Activated CD4-positive, alpha-beta T cell treated with anti-CD3 and anti-CD28 coated beads, Interleukin-2, amount 10 ng/mL, durations not matched to agents 24 days and 14 days (primary cell): ENCODE data around the gene WDFY1. TPM values are rescaled to one million over a fixed set of nuclear protein-coding genes. Genes with fewer than 3 reads are reported as not detected.

ENCODE experiments used
- DNase-seq: peaks from one replicate; pipeline ENCODE4 v3.0.0; 2022
- H3K27ac Mint-ChIP-seq: one replicate; pipeline ENCODE4 v1.8.0; 2022; ENCODE audit warnings: mild to moderate bottlenecking, mixed read lengths
- H3K27me3 Mint-ChIP-seq: one replicate; pipeline ENCODE4 v1.8.0; 2022; ENCODE audit warnings: mixed read lengths
- H3K36me3 Mint-ChIP-seq: one replicate; pipeline ENCODE4 v1.8.0; 2022; ENCODE audit warnings: low read depth, mild to moderate bottlenecking, mixed read lengths
- H3K4me1 Mint-ChIP-seq: one replicate; pipeline ENCODE4 v1.8.0; 2021; ENCODE audit warnings: mixed read lengths
- H3K4me3 Mint-ChIP-seq: one replicate; pipeline ENCODE4 v1.8.0; 2022; ENCODE audit warnings: mild to moderate bottlenecking, moderate library complexity, mixed read lengths
- H3K9me3 Mint-ChIP-seq: one replicate; pipeline ENCODE4 v1.8.0; 2021; ENCODE audit warnings: mixed read lengths
- intact Hi-C: fragments of 100-400 bp; cut with micrococcal nuclease; formaldehyde crosslinking; loops from one replicate; pipeline ENCODE4 v1.15.1; 2023
- total RNA-seq: library from RNA; stranded (reverse); gene quantifications from 2 replicates; pipeline ENCODE4 v1.2.3, GENCODE V29; 2022

The WDFY1 gene
- total RNA-seq, 1 donor from 2014 or later = 25.3 TPM

GRCh38 chr2:223932816-223933800 is 12.0 kb downstream of the WDFY1 start:
- intact Hi-C loops = no loop called here
- Mint-ChIP-seq H3K9me3 (no peaks in the 10 kb centered on the region), H3K27me3 (no peaks in the 10 kb centered on the region), H3K27ac (no peak overlapping the region), H3K36me3 (peaks cover 9% of the 10 kb centered on the region), H3K4me3 (no peak overlapping the region), H3K4me1 (peaks cover 64% of the 10 kb centered on the region)
- DNase-seq = no peak

- no peak for DNase-seq
- intact Hi-C loops = no loop called here
- Mint-ChIP-seq H3K4me3 (peak overlapping the region; percentile 47), H3K4me1 (peaks cover 50% of the 10 kb centered on the region), H3K27me3 (no peaks in the 10 kb centered on the region), H3K36me3 (peaks cover 19% of the 10 kb centered on the region), H3K27ac (peak overlapping the region; percentile 82), H3K9me3 (no peaks in the 10 kb centered on the region)
Measured at GRCh38 chr2:223930103-223930976, 14.8 kb downstream of the WDFY1 start.

GRCh38 chr2:223929571-223930102 is 15.5 kb downstream of the WDFY1 start:
- H3K4me3 Mint-ChIP-seq = peak overlapping the region; percentile 47
- no peaks in the 10 kb centered on the region for H3K27me3 Mint-ChIP-seq
- peaks cover 20% of the 10 kb centered on the region for H3K36me3 Mint-ChIP-seq
- peak; percentile 75 for DNase-seq
- H3K27ac Mint-ChIP-seq = peak overlapping the region; percentile 82
- H3K4me1 Mint-ChIP-seq = peaks cover 43% of the 10 kb centered on the region
- H3K9me3 Mint-ChIP-seq = no peaks in the 10 kb centered on the region
- intact Hi-C loops = loop anchor here (1.0 kb wide), 1 partner anchor 8 kb away; no protein-coding TSS in a partner anchor

DNA sequence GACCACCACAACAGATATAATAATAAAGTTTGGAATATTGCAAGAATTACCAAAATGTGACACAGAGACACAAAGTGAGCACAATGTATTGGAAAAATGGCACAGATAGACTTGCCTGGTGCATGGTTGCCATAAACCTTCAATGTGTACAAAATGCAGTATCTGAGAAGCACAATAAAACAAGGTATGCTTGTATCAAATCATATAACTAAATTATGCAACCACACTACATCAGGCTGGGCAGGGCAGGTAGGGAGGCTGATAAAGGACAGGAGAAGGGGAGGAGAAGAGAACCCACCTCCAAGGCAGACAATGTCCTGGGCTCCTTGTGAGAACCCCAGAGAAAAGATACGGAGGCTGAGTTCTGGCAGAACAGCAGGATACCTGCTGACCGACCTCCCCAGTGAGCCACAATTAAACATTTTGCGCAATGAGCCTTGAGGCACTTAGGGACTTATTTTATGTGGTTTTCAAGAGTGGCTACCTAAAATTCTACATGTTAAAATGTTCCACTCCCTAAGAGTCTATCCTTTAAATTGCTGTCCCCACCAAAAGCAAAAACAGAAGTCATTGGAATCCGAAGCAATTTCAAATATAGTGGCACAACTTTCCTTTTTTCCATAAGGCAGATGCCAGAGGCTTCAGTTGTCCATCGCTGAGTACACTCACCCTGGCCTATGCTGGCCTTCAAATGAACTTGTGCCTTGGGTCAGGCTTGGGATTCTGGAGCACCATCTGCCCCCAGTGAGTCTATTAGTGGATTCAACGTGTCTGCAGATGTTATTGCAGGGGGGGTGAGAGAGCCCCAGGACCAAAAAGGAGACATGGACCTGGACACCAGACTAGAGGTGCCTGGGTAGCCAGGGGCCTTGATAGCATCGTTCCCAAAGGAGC is 16.8 kb downstream of the WDFY1 start:
- DNase-seq = no peak
- no peaks in the 10 kb centered on the region for H3K9me3 Mint-ChIP-seq
- H3K27ac Mint-ChIP-seq = no peak overlapping the region
- peaks cover 23% of the 10 kb centered on the region for H3K36me3 Mint-ChIP-seq
- H3K27me3 Mint-ChIP-seq = no peaks in the 10 kb centered on the region
- peaks cover 38% of the 10 kb centered on the region for H3K4me1 Mint-ChIP-seq
- intact Hi-C loops = loop anchor here (1.0 kb wide), 1 partner anchor 9 kb away; no protein-coding TSS in a partner anchor
- no peak overlapping the region for H3K4me3 Mint-ChIP-seq

- no peaks in the 10 kb centered on the region for H3K27me3 Mint-ChIP-seq
- DNase-seq = no peak
- H3K4me3 Mint-ChIP-seq = no peak overlapping the region
- H3K4me1 Mint-ChIP-seq = peaks cover 37% of the 10 kb centered on the region
- H3K9me3 Mint-ChIP-seq = no peaks in the 10 kb centered on the region
- H3K27ac Mint-ChIP-seq = no peak overlapping the region
- intact Hi-C loops = no loop called here
- H3K36me3 Mint-ChIP-seq = peaks cover 37% of the 10 kb centered on the region
Measured at GRCh38 chr2:223925106-223925505, 20.0 kb downstream of the WDFY1 start.

GRCh38 chr2:223923976-223924375 is 21.2 kb downstream of the WDFY1 start:
- no peak for DNase-seq
- Mint-ChIP-seq H3K36me3 (peaks cover 41% of the 10 kb centered on the region), H3K4me3 (no peak overlapping the region), H3K27me3 (no peaks in the 10 kb centered on the region), H3K4me1 (peaks cover 26% of the 10 kb centered on the region), H3K27ac (no peak overlapping the region), H3K9me3 (no peaks in the 10 kb centered on the region)
- intact Hi-C loops = loop anchor here (2.0 kb wide), 1 partner anchor 13 kb away; no protein-coding TSS in a partner anchor

DNA sequence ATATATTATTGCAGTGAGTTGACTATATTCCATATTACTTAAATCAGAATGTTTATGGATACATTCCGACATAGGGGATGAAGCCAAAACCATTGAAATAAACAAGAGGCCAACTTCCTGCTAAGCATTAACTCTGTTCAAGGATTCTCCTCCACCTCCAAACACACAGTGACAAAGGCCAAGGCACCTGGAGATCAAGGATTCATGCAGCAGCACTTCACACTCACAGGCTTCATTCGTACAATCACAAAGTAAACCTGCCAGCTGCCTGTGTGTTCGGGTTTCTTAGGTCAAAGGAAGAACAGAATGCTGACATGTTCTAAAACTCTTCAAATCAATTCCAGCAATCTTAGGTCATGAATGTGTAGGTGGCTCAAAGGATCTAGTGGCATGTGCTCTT is 22.8 kb downstream of the WDFY1 start:
- no peaks in the 10 kb centered on the region for H3K27me3 Mint-ChIP-seq
- no peaks in the 10 kb centered on the region for H3K9me3 Mint-ChIP-seq
- H3K27ac Mint-ChIP-seq = peak overlapping the region; percentile 39
- H3K36me3 Mint-ChIP-seq = peaks cover 39% of the 10 kb centered on the region
- H3K4me1 Mint-ChIP-seq = peaks cover 17% of the 10 kb centered on the region
- H3K4me3 Mint-ChIP-seq = no peak overlapping the region
- DNase-seq = no peak
- intact Hi-C loops = loop anchor here (2.0 kb wide), 1 partner anchor 14 kb away; no protein-coding TSS in a partner anchor

DNA sequence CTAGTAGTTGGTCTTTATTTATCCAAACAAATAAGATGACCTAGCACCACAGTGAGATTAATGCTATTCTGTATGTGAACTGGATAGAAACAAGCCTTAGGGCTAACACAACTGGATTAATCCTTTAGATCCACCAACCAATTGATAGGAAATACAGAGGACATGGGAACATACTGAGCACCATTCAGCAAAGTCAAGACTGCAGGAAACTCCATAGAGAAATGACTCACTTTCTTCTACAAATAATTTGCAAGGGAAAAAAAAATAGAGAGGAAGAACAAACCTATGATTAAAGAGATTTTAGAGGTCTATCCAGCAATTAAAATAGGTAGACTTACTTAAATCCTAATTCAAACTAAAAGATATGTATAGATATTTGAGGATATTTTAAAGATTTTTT is 23.9 kb downstream of the WDFY1 start:
- no peaks in the 10 kb centered on the region for H3K27me3 Mint-ChIP-seq
- H3K27ac Mint-ChIP-seq = no peak overlapping the region
- no peak overlapping the region for H3K4me3 Mint-ChIP-seq
- H3K4me1 Mint-ChIP-seq = peaks cover 17% of the 10 kb centered on the region
- H3K36me3 Mint-ChIP-seq = peaks cover 44% of the 10 kb centered on the region
- DNase-seq = no peak
- intact Hi-C loops = no loop called here
- H3K9me3 Mint-ChIP-seq = no peaks in the 10 kb centered on the region

DNA sequence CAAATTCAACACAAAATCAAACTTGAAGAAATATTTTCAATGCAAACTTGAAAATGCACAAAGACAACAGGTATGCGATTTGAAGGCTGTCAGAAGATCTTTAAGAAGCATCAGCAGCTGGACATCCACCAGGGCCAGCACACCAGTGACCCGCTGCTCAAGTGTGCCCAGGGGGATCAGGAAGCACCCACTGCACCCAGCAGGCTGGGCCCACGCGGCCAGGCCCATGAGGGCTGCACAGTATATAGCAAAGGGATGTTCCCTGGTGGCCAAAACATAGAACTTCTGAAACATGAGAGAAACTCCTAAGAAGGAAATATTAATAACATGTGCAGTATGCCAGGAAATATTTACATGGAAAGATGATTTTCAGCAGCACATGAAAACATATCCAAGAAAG is 25.0 kb downstream of the WDFY1 start:
- H3K36me3 Mint-ChIP-seq = peaks cover 45% of the 10 kb centered on the region
- no peak overlapping the region for H3K27ac Mint-ChIP-seq
- no peaks in the 10 kb centered on the region for H3K9me3 Mint-ChIP-seq
- no peaks in the 10 kb centered on the region for H3K27me3 Mint-ChIP-seq
- DNase-seq = no peak
- intact Hi-C loops = no loop called here
- H3K4me1 Mint-ChIP-seq = peaks cover 20% of the 10 kb centered on the region
- H3K4me3 Mint-ChIP-seq = no peak overlapping the region

DNA sequence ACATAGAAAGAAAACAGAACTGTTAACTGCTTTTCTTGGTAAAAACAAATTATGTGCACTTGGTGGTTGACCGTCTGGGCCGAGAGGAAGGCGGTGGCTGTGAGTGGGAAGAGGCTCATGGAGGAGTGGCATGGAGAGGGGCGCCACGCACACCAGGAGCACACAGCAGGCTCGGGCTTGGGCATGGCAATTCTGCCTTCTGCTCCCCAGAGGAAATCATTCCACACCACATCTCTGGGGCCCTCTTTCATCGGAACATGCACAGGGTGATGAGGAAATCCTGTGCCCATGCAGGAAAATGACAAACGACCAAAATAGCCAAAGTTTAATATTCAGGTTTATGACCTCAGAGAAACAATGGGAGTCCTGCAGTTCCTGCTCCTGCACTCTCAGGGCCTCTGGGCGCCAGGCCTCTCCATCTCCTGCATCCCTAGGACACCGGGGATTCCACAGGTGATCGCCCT is 26.4 kb downstream of the WDFY1 start:
- Mint-ChIP-seq H3K4me1 (peaks cover 21% of the 10 kb centered on the region), H3K27me3 (no peaks in the 10 kb centered on the region), H3K36me3 (peaks cover 43% of the 10 kb centered on the region), H3K27ac (no peak overlapping the region), H3K9me3 (no peaks in the 10 kb centered on the region), H3K4me3 (no peak overlapping the region)
- intact Hi-C loops = no loop called here
- no peak for DNase-seq

GRCh38 chr2:223916181-223916920 is 28.8 kb downstream of the WDFY1 start:
- Mint-ChIP-seq H3K36me3 (peaks cover 43% of the 10 kb centered on the region), H3K27me3 (no peaks in the 10 kb centered on the region), H3K27ac (no peak overlapping the region), H3K4me1 (peaks cover 10% of the 10 kb centered on the region), H3K4me3 (no peak overlapping the region), H3K9me3 (no peaks in the 10 kb centered on the region)
- DNase-seq = no peak
- intact Hi-C loops = no loop called here

GRCh38 chr2:223915071-223915470 is 30.1 kb downstream of the WDFY1 start:
- Mint-ChIP-seq H3K4me3 (no peak overlapping the region), H3K4me1 (peaks cover 7% of the 10 kb centered on the region), H3K9me3 (no peaks in the 10 kb centered on the region), H3K27ac (no peak overlapping the region), H3K27me3 (no peaks in the 10 kb centered on the region), H3K36me3 (peaks cover 41% of the 10 kb centered on the region)
- no peak for DNase-seq
- intact Hi-C loops = no loop called here
